ENCODE data around the gene SERPINA5. TPM values are rescaled to one million over a fixed set of nuclear protein-coding genes. Genes with fewer than 3 reads are reported as not detected.

SERPINA5 gene
- total RNA-seq, 1 experiment from 2014 or later, result 1.5 TPM

DNA sequence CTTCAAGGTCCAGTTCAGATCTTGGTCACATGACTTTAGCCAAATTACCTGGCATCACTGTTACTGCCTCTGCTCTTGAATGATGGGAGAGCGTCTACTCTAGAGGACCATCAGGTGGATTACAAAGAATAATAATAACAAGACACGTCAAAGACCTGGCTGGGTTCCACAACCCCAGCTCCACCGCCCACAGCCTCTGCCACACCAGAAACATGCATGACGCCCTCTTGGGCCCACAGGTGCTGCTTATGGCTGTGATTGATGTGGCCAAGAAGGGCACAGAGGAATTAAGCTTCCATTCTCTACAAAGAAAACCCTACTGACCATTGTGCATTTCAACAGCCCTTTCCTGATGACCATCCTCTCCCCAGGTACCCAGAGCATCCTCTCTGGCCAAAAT is 49.2 kb downstream of the SERPINA5 start (continued):
- TF ChIP-seq, protein P1, sequence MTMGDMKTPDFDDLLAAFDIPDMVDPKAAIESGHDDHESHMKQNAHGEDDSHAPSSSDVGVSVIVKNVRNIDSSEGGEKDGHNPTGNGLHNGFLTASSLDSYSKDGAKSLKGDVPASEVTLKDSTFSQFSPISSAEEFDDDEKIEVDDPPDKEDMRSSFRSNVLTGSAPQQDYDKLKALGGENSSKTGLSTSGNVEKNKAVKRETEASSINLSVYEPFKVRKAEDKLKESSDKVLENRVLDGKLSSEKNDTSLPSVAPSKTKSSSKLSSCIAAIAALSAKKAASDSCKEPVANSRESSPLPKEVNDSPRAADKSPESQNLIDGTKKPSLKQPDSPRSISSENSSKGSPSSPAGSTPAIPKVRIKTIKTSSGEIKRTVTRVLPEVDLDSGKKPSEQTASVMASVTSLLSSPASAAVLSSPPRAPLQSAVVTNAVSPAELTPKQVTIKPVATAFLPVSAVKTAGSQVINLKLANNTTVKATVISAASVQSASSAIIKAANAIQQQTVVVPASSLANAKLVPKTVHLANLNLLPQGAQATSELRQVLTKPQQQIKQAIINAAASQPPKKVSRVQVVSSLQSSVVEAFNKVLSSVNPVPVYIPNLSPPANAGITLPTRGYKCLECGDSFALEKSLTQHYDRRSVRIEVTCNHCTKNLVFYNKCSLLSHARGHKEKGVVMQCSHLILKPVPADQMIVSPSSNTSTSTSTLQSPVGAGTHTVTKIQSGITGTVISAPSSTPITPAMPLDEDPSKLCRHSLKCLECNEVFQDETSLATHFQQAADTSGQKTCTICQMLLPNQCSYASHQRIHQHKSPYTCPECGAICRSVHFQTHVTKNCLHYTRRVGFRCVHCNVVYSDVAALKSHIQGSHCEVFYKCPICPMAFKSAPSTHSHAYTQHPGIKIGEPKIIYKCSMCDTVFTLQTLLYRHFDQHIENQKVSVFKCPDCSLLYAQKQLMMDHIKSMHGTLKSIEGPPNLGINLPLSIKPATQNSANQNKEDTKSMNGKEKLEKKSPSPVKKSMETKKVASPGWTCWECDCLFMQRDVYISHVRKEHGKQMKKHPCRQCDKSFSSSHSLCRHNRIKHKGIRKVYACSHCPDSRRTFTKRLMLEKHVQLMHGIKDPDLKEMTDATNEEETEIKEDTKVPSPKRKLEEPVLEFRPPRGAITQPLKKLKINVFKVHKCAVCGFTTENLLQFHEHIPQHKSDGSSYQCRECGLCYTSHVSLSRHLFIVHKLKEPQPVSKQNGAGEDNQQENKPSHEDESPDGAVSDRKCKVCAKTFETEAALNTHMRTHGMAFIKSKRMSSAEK (CRISPR knock-in tag; IDR thresholded peaks at IDR 0.05; ENCODE audit: borderline replicate concordance), result no peak
- TF ChIP-seq ZNF138 (CRISPR knock-in tag; conservative IDR thresholded peaks at IDR 0.05) (no peak), ZNF671 (CRISPR knock-in tag; IDR thresholded peaks at IDR 0.05) (no peak)
- TF ChIP-seq, protein P2, sequence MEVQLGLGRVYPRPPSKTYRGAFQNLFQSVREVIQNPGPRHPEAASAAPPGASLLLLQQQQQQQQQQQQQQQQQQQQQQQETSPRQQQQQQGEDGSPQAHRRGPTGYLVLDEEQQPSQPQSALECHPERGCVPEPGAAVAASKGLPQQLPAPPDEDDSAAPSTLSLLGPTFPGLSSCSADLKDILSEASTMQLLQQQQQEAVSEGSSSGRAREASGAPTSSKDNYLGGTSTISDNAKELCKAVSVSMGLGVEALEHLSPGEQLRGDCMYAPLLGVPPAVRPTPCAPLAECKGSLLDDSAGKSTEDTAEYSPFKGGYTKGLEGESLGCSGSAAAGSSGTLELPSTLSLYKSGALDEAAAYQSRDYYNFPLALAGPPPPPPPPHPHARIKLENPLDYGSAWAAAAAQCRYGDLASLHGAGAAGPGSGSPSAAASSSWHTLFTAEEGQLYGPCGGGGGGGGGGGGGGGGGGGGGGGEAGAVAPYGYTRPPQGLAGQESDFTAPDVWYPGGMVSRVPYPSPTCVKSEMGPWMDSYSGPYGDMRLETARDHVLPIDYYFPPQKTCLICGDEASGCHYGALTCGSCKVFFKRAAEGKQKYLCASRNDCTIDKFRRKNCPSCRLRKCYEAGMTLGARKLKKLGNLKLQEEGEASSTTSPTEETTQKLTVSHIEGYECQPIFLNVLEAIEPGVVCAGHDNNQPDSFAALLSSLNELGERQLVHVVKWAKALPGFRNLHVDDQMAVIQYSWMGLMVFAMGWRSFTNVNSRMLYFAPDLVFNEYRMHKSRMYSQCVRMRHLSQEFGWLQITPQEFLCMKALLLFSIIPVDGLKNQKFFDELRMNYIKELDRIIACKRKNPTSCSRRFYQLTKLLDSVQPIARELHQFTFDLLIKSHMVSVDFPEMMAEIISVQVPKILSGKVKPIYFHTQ (CRISPR knock-in tag; IDR thresholded peaks at IDR 0.05), result no peak

DNA sequence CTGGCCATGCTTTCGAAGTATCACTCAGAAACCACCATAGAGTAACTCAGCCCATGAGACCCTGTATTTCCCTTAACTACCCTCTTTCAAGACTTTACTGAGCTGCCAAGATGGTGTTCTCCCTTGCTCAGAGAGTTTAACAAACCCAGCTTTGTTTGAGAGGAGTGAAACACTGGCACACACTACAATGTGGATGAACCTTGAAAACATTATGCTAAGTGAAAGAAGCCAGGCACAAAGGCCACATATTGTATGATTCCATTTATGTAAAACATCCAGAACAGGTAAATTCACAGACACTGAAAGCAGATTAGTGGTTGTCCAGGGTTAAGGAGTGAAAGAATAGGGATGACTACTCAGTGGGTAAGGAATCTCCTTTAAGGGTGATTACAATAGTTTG is 49.8 kb downstream of the SERPINA5 start:
- H3K4me1 Mint-ChIP-seq, result no peaks in the 10 kb centered on the region
- ATAC-seq (no peak), DNase-seq (ENCODE audit: low spot score) (no peak)
- no peak overlapping the region for H3K4me3 Mint-ChIP-seq
- no peak overlapping the region for H3K27ac Mint-ChIP-seq
- no peaks in the 10 kb centered on the region for H3K36me3 Mint-ChIP-seq
- POLR2A ChIA-PET, result no interaction called here
- H3K27me3 Mint-ChIP-seq (ENCODE audit: low read depth), result no peaks in the 10 kb centered on the region; the same call in 1 of the 2 replicates
- CTCF ChIA-PET, result no interaction called here
- H3K9me3 Mint-ChIP-seq, result peaks cover 6% of the 10 kb centered on the region
- TF ChIP-seq CREB1 (CRISPR knock-in tag; IDR thresholded peaks at IDR 0.05), result no peak
- TF ChIP-seq ZNF671 (CRISPR knock-in tag; IDR thresholded peaks at IDR 0.05), result no peak
- TF ChIP-seq JAZF1 (CRISPR knock-in tag; IDR thresholded peaks at IDR 0.05), result no peak
- no peak for TF ChIP-seq ETV6 (CRISPR knock-in tag; IDR thresholded peaks at IDR 0.05)
- no peak for TF ChIP-seq KAT7 (CRISPR knock-in tag; IDR thresholded peaks at IDR 0.05; ENCODE audit: borderline replicate concordance)
- TF ChIP-seq, protein P3, sequence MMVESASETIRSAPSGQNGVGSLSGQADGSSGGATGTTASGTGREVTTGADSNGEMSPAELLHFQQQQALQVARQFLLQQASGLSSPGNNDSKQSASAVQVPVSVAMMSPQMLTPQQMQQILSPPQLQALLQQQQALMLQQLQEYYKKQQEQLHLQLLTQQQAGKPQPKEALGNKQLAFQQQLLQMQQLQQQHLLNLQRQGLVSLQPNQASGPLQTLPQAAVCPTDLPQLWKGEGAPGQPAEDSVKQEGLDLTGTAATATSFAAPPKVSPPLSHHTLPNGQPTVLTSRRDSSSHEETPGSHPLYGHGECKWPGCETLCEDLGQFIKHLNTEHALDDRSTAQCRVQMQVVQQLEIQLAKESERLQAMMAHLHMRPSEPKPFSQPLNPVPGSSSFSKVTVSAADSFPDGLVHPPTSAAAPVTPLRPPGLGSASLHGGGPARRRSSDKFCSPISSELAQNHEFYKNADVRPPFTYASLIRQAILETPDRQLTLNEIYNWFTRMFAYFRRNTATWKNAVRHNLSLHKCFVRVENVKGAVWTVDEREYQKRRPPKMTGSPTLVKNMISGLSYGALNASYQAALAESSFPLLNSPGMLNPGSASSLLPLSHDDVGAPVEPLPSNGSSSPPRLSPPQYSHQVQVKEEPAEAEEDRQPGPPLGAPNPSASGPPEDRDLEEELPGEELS (CRISPR knock-in tag; IDR thresholded peaks at IDR 0.05), result no peak
- TF ChIP-seq, protein P4, sequence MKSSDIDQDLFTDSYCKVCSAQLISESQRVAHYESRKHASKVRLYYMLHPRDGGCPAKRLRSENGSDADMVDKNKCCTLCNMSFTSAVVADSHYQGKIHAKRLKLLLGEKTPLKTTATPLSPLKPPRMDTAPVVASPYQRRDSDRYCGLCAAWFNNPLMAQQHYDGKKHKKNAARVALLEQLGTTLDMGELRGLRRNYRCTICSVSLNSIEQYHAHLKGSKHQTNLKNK (CRISPR knock-in tag; IDR thresholded peaks at IDR 0.05), result no peak
- no peak for TF ChIP-seq TEAD4 (CRISPR knock-in tag; IDR thresholded peaks at IDR 0.05)
- no peak for TF ChIP-seq SOX15 (CRISPR knock-in tag; IDR thresholded peaks at IDR 0.05)
- TF ChIP-seq, protein P5, sequence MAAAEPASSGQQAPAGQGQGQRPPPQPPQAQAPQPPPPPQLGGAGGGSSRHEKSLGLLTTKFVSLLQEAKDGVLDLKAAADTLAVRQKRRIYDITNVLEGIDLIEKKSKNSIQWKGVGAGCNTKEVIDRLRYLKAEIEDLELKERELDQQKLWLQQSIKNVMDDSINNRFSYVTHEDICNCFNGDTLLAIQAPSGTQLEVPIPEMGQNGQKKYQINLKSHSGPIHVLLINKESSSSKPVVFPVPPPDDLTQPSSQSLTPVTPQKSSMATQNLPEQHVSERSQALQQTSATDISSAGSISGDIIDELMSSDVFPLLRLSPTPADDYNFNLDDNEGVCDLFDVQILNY (CRISPR knock-in tag; IDR thresholded peaks at IDR 0.05), result no peak
- TF ChIP-seq PRRX2 (CRISPR knock-in tag; IDR thresholded peaks at IDR 0.05), result no peak
- TF ChIP-seq, protein P6, sequence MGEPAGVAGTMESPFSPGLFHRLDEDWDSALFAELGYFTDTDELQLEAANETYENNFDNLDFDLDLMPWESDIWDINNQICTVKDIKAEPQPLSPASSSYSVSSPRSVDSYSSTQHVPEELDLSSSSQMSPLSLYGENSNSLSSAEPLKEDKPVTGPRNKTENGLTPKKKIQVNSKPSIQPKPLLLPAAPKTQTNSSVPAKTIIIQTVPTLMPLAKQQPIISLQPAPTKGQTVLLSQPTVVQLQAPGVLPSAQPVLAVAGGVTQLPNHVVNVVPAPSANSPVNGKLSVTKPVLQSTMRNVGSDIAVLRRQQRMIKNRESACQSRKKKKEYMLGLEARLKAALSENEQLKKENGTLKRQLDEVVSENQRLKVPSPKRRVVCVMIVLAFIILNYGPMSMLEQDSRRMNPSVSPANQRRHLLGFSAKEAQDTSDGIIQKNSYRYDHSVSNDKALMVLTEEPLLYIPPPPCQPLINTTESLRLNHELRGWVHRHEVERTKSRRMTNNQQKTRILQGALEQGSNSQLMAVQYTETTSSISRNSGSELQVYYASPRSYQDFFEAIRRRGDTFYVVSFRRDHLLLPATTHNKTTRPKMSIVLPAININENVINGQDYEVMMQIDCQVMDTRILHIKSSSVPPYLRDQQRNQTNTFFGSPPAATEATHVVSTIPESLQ (CRISPR knock-in tag; IDR thresholded peaks at IDR 0.05), result no peak
- TF ChIP-seq, protein P7, sequence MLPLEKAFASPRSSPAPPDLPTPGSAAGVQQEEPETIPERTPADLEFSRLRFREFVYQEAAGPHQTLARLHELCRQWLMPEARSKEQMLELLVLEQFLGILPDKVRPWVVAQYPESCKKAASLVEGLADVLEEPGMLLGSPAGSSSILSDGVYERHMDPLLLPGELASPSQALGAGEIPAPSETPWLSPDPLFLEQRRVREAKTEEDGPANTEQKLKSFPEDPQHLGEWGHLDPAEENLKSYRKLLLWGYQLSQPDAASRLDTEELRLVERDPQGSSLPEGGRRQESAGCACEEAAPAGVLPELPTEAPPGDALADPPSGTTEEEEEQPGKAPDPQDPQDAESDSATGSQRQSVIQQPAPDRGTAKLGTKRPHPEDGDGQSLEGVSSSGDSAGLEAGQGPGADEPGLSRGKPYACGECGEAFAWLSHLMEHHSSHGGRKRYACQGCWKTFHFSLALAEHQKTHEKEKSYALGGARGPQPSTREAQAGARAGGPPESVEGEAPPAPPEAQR (CRISPR knock-in tag; IDR thresholded peaks at IDR 0.05), result no peak
- TF ChIP-seq, protein P8, sequence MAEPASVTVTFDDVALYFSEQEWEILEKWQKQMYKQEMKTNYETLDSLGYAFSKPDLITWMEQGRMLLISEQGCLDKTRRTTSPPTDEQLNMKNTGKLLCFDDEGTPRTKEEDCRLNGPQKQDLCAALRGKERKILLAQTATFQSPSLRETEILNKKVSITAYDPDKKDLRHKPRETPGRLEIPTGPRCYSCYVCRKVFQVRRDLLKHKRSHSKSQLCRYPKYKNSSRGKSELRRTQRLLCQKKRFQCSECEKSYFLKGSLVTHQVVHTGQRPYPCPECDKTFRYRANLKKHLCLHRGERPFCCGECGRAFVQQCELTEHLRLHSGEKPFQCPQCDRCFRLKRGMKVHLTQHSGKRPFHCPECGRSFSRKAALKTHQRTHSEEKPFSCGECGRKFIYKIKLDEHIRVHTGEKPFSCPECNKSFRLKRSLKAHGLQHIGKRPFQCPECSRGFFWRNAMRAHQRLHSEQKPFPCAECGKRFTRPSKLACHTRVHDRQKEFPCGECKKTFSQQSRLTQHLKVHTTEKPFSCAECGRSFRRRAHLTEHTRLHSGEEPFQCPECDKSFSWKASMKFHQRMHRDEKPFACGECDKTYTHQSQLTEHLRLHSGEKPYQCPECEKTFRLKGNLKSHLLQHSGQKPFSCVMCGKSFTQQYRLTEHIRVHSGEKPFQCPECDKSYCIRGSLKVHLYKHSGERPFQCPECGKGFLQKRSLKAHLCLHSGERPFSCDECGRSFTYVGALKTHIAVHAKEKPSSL (CRISPR knock-in tag; conservative IDR thresholded peaks at IDR 0.05), result no peak
- no peak for TF ChIP-seq ELF4 (CRISPR knock-in tag; IDR thresholded peaks at IDR 0.05; ENCODE audit: low read depth)
- no peak for TF ChIP-seq TEAD1 (CRISPR knock-in tag; IDR thresholded peaks at IDR 0.05)

Data from WTC11 (cell line).